H1 (cell line): ENCODE results near the gene GPR87. TPM values are rescaled to one million over a fixed set of nuclear protein-coding genes. Genes with fewer than 3 reads are reported as not detected.

ENCODE experiments used
- CTCF ChIA-PET: fragments of 300-600 bp; sonication (Branson Sonifier 250); formaldehyde crosslinking; loops from one replicate; lab custom pipeline; 2021; ENCODE audit not compliant: partially characterized antibody; lab: Charles Lee
- POLR2A ChIA-PET: fragments of 300-600 bp; sonication (Branson Sonifier 250); formaldehyde crosslinking; loops from one replicate; lab custom pipeline; 2021; ENCODE audit warnings: inconsistent platforms; ENCODE audit not compliant: partially characterized antibody; lab: Charles Lee
- DNase-seq, 2 experiments: peaks; one replicate each; pipeline versions ENCODE4 v3.0.0 to v3.0.0-alpha.2; 2010 to 2022; ENCODE audit warnings: low spot score in 2 of 2, low read depth in 1 of 2, mixed read lengths in 1 of 2
- FAIRE-seq: peaks from 2 replicates; lab custom pipeline; 2011; peaks lifted over from hg19 to GRCh38; lab: Jason Lieb, UNC
- H2AFZ ChIP-seq: 2 replicates; pipeline ENCODE4 v1.8.1; 2012; ENCODE audit warnings: low read length, inconsistent platforms
- H2AK5ac ChIP-seq: 2 replicates; pipeline ENCODE4 v1.6.1; 2013; ENCODE audit warnings: low read depth, low read length
- H2BK120ac ChIP-seq: replicated peaks from 2 replicates; pipeline ENCODE3; 2013; ENCODE audit warnings: low read depth, low read length, inconsistent platforms
- H2BK12ac ChIP-seq: 2 replicates; pipeline ENCODE4 v1.6.1; 2013; ENCODE audit warnings: low read depth, low read length
- H2BK15ac ChIP-seq: 2 replicates; pipeline ENCODE4 v1.6.1; 2013; ENCODE audit warnings: low read length
- H2BK20ac ChIP-seq: 2 replicates; pipeline ENCODE4 v1.6.1; 2013; ENCODE audit warnings: low read length
- H2BK5ac ChIP-seq: 2 replicates; pipeline ENCODE4 v1.6.1; 2013; ENCODE audit warnings: low read depth, low read length
- H3K14ac ChIP-seq: 2 replicates; pipeline ENCODE4 v1.6.1; 2013; ENCODE audit warnings: inconsistent platforms; ENCODE audit not compliant: insufficient read length
- H3K18ac ChIP-seq: 2 replicates; pipeline ENCODE4 v1.6.1; 2013; ENCODE audit warnings: low read length; ENCODE audit errors: extremely low read depth
- H3K23ac ChIP-seq: 2 replicates; pipeline ENCODE4 v1.6.1; 2013; ENCODE audit warnings: inconsistent platforms; ENCODE audit not compliant: insufficient read length
- H3K23me2 ChIP-seq: 2 replicates; pipeline ENCODE4 v1.6.1; 2013; ENCODE audit warnings: low read depth, low read length
- H3K27ac ChIP-seq: 2 replicates; pipeline ENCODE4 v1.6.1; 2011; ENCODE audit warnings: low read depth, low read length, inconsistent platforms
- H3K27me3 ChIP-seq, 4 experiments: replicated peaks in 1 of 4; 1 replicate in 1 of 4; 2 replicates in 3 of 4; pipeline versions ENCODE4 v1.6.1 to v1.8.1; 2011 to 2013; ENCODE audit warnings: low read length in 3 of 4, mild to moderate bottlenecking in 3 of 4, inconsistent platforms in 2 of 4, mixed read lengths in 2 of 4, moderate library complexity in 1 of 4; ENCODE audit not compliant: control insufficient read depth in 3 of 4, insufficient read depth in 3 of 4; ENCODE audit errors: extremely low read depth in 1 of 4
- H3K36me3 ChIP-seq, 4 experiments: 2 replicates each; pipeline versions ENCODE4 v1.6.1 to v1.8.1; 2011 to 2013; ENCODE audit warnings: mild to moderate bottlenecking in 4 of 4, low read length in 3 of 4, moderate library complexity in 2 of 4, control low read depth in 1 of 4, inconsistent platforms in 1 of 4; ENCODE audit not compliant: insufficient read depth in 4 of 4, control insufficient read depth in 2 of 4
- H3K4ac ChIP-seq: replicated peaks from 2 replicates; pipeline ENCODE3; 2013; ENCODE audit warnings: low read length, low read depth, mixed read lengths, inconsistent platforms; ENCODE audit not compliant: insufficient read length
- H3K4me1 ChIP-seq, 4 experiments: replicated peaks in 1 of 4; 1 replicate in 1 of 4; 2 replicates in 3 of 4; pipeline versions ENCODE4 v1.6.1 to v1.8.1; 2011 to 2013; ENCODE audit warnings: low read length in 3 of 4, inconsistent platforms in 2 of 4, mixed read lengths in 1 of 4; ENCODE audit not compliant: insufficient read depth in 4 of 4, control insufficient read depth in 3 of 4
- H3K4me2 ChIP-seq, 2 experiments: 2 replicates each; pipeline versions ENCODE4 v1.6.1 to v1.8.1; 2011 to 2013; ENCODE audit warnings: low read depth in 2 of 2, low read length in 2 of 2, control low read depth in 1 of 2, inconsistent platforms in 1 of 2, mild to moderate bottlenecking in 1 of 2; ENCODE audit not compliant: insufficient read depth in 1 of 2
- H3K4me3 ChIP-seq, 4 experiments: fragments of 200-600, 300-600 bp in 1 of 4; sonication (generic), shearing (Covaris generic), sonication (Bioruptor Twin) in 1 of 4; 2 replicates each; pipeline versions ENCODE4 v1.5.1 to v1.8.1; 2011 to 2016; ENCODE audit warnings: low read length in 4 of 4, low read depth in 3 of 4, control low read depth in 2 of 4, inconsistent platforms in 2 of 4, mild to moderate bottlenecking in 2 of 4, mixed read lengths in 1 of 4, moderate library complexity in 1 of 4; ENCODE audit not compliant: insufficient read depth in 2 of 4; ENCODE audit errors: extremely low read depth in 1 of 4
- H3K56ac ChIP-seq: replicated peaks from 2 replicates; pipeline ENCODE3; 2013; ENCODE audit warnings: low read depth, mild to moderate bottlenecking, mixed read lengths, low read length, inconsistent platforms; ENCODE audit not compliant: insufficient read length
- H3K79me1 ChIP-seq: 2 replicates; pipeline ENCODE4 v1.6.1; 2013; ENCODE audit warnings: low read depth, low read length, control low read depth
- H3K79me2 ChIP-seq, 2 experiments: 2 replicates each; pipeline versions ENCODE4 v1.6.1 to v1.8.1; 2012 to 2013; ENCODE audit warnings: low read length in 2 of 2, mild to moderate bottlenecking in 2 of 2, inconsistent platforms in 1 of 2; ENCODE audit not compliant: insufficient read depth in 2 of 2, control insufficient read depth in 1 of 2
- H3K9ac ChIP-seq, 4 experiments: replicated peaks in 1 of 4; 1 replicate in 1 of 4; 2 replicates in 3 of 4; pipeline versions ENCODE4 v1.6.1 to v1.8.1; 2011 to 2013; ENCODE audit warnings: low read depth in 3 of 4, low read length in 3 of 4, control low read depth in 2 of 4, mild to moderate bottlenecking in 2 of 4, moderate library complexity in 2 of 4, inconsistent platforms in 1 of 4; ENCODE audit errors: extremely low read depth in 1 of 4
- H3K9me3 ChIP-seq, 2 experiments: 2 replicates each; pipeline versions ENCODE4 v1.6.1 to v1.8.1; 2012 to 2013; ENCODE audit warnings: mild to moderate bottlenecking in 2 of 2, moderate library complexity in 2 of 2, control low read depth in 1 of 2, inconsistent platforms in 1 of 2, low read depth in 1 of 2, low read length in 1 of 2, mixed read lengths in 1 of 2; ENCODE audit not compliant: insufficient read depth in 2 of 2
- H4K20me1 ChIP-seq, 2 experiments: replicated peaks in 1 of 2; 2 replicates each; pipeline versions ENCODE3 to v1.8.1; 2011 to 2013; ENCODE audit warnings: inconsistent platforms in 2 of 2, low read length in 2 of 2, mild to moderate bottlenecking in 1 of 2; ENCODE audit not compliant: insufficient read depth in 2 of 2, control insufficient read depth in 1 of 2
- H4K5ac ChIP-seq: 2 replicates; pipeline ENCODE4 v1.6.1; 2013; ENCODE audit warnings: low read length, low read depth, mixed read lengths, inconsistent platforms; ENCODE audit not compliant: insufficient read length
- H4K8ac ChIP-seq: 2 replicates; pipeline ENCODE4 v1.8.0; 2013; ENCODE audit warnings: mild to moderate bottlenecking, moderate library complexity, low read length, inconsistent platforms; ENCODE audit not compliant: insufficient read depth; ENCODE audit errors: extremely low read depth
- H4K91ac ChIP-seq: replicated peaks from 2 replicates; pipeline ENCODE3; 2013; ENCODE audit warnings: low read length, mixed read lengths, inconsistent platforms; ENCODE audit not compliant: insufficient read length
- KDM4A ChIP-seq: IDR thresholded peaks from one replicate; pipeline ENCODE4 v1.7.1; 2012; ENCODE audit warnings: low read depth, mild to moderate bottlenecking, moderate library complexity, low read length, inconsistent platforms; ENCODE audit not compliant: severe bottlenecking
- SIX5 ChIP-seq: IDR thresholded peaks from 2 replicates; pipeline ENCODE4 v1.6.1; 2011; ENCODE audit warnings: mild to moderate bottlenecking, low read depth, low read length
- WGBS, 2 experiments: shearing (Covaris generic) in 1 of 2; methylation state at CpG; one replicate each; pipeline versions ENCODE4 v1.1.6 to v1.1.7; 2013 to 2015; ENCODE audit warnings: low lambda C conversion rate in 2 of 2, mixed read lengths in 2 of 2, inconsistent platforms in 1 of 2, low coverage in 1 of 2, missing lambda C conversion rate in 1 of 2; ENCODE audit not compliant: insufficient replicate concordance in 2 of 2, insufficient coverage in 1 of 2, insufficient read length in 1 of 2; ENCODE audit errors: extremely low coverage in 1 of 2, missing lambda C conversion rate in 1 of 2; 5-methylcytosine and 5-hydroxymethylcytosine counted together
- polyA plus RNA-seq, 7 experiments: library from polyadenylated mRNA; depleted of rRNA in 3 of 7; stranded (reverse) in 5 of 7; unstranded in 2 of 7; fragments of >200 nt in 5 of 7; fragments of 200-250 nt in 2 of 7; gene quantifications; 1 replicate in 5 of 7; 2 replicates in 1 of 7; 4 replicates in 1 of 7; pipeline versions ENCODE4 v1.2.1 to v1.2.3, GENCODE V29; 2011 to 2013; ENCODE audit warnings: missing spikeins in 2 of 7, mixed read lengths in 2 of 7
- total RNA-seq: library from RNA; stranded (reverse); fragmentation: NEBNext Ultra II Directional; extraction: Animal tissue kit (Norgen Biotek cat#: 25700); gene quantifications from 2 replicates; pipeline ENCODE4 v1.2.1, GENCODE V29; 2021

Gene GPR87
- total and polyA plus RNA-seq, 2 of the 8 experiments (the other 6 are each of a cell fraction or from before 2014, with no cell fraction given) = 0.05 TPM; not detected in 1

DNA sequence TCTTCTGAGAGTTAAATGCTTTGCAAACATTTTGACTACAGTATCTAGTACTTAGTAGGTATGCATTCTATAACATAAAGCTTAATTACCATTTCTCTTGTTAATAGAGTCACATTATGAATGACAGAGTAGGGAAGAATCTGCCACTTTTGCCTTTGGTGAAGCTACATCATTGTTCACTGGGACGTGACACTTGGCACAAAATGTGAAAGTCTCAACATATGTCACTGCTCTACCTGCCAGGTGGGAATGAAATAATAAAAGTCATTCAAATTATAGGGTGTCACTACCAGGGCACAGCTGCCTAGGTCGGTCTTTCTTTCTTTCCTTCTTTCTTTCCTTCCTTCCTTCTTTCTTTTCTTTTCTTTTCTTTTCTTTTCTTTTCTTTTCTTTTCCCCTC lies 17.6 kb downstream of the GPR87 start:
- Histone ChIP-seq H2BK15ac (no peak overlapping the region), H2BK5ac (no peak overlapping the region), H3K18ac (no peak overlapping the region), H3K79me1 (no peaks in the 10 kb centered on the region), H3K4me1 (peaks cover 0 to 5% (median 0%) of the 10 kb centered on the region in 4 experiments; a peak in 1 of 7 replicates), H2BK12ac (no peak overlapping the region), H3K56ac (no peak overlapping the region), H2BK120ac (no peak overlapping the region), H3K9ac (no peak overlapping the region), H4K20me1 (peaks cover 0 to 2% of the 10 kb centered on the region in 2 experiments), H4K91ac (no peak overlapping the region), H3K23ac (no peak overlapping the region), H3K23me2 (no peaks in the 10 kb centered on the region), H3K9me3 (no peaks in the 10 kb centered on the region), H3K14ac (no peak overlapping the region), H2AK5ac (no peak overlapping the region), H3K4me3 (no peak overlapping the region), H3K4ac (no peak overlapping the region), H3K79me2 (no peaks in the 10 kb centered on the region), H3K27me3 (no peaks in the 10 kb centered on the region), H4K5ac (no peak overlapping the region), H3K27ac (no peak overlapping the region), H2AFZ (no peak overlapping the region), H4K8ac (no peak overlapping the region), H2BK20ac (no peak overlapping the region), H3K4me2 (no peak overlapping the region), H3K36me3 (no peaks in the 10 kb centered on the region)
- 86% methylated on average over 2 of the region's 2 CpGs; no CpG with 5 or more reads in 1 of the 2 experiments for WGBS, 2 experiments
- ChIA-PET POLR2A (no interaction called here), CTCF (interaction anchor here (0.5 to 3.0 kb wide), 4 partner anchors 10 to 170 kb away, joined by 3 to 11 read pairs (median 3); no protein-coding TSS in a partner anchor)
- FAIRE-seq (no peak), DNase-seq (no peak)
- TF ChIP-seq KDM4A (no peak), SIX5 (no peak)
